NOMO-1 treated with dmso at 0.1 percent for 144 hours (cell line): ENCODE data around the gene C10orf105.

Experiments
- DNase-seq: peaks from one replicate; lab custom pipeline; 2025; ENCODE audit not compliant: unreplicated experiment; lab: John Stamatoyannopoulos, UW

The C10orf105 gene

DNA sequence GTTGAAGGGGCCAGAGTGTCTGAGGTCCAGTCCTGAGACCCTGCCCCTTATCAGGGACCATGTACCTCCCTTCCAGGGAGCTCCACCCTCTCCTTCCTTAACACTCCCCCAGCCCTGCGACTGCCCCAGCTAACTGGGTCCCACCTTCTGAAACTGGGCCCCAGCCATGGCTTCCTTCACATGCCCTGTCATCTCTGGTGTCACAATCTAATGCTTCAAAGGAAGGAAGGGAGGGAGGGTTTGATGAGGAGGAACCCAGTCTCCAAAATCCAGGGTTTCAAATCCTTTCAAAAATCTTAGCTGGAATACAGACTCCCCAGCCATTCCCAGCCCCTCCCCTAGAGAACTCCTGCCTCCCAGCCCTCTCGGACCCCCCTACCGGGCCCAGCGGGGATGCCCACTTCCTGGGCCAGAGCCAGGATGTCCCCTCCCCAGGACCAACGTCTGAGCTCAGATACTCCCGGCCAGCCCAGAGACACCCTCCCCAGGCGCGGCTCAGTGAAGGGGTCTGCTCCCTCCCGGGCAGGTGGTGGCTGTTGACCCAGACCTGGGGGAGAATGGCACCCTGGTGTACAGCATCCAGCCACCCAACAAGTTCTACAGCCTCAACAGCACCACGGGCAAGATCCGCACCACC lies 18.0 kb downstream of the C10orf105 start:
- no peak for DNase-seq

DNA sequence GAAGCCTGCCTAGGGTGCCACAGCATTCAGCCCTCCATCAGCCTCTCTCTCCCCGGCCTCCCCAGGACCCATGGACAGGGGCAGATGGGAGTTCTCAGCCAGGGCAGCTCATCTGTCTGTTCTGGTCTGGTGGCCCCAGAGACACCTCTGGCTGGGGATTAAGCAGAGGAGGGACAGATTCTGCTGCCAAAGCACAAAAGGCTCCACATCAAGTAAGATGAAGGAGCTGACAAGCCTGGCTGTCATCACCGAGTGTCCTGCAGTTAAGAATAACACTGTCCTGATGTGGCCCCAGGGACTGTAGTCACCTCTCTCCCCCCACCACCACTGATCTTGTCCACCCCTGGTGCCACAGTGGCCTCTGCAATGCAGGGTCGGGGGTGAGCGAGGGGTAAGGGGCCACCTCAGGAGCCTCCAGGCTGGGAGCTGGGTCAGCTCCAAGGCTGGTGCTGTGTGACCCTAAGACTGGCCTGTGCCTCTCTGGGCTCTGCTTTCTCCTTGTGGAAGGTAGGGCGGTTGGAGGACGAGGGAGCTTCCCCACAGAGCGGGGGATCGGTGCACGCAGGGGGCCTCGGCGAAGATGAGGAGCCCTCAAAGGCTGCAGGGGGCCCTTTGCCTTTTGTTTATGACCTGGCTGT lies 18.7 kb downstream of the C10orf105 start:
- DNase-seq, result no peak

DNA sequence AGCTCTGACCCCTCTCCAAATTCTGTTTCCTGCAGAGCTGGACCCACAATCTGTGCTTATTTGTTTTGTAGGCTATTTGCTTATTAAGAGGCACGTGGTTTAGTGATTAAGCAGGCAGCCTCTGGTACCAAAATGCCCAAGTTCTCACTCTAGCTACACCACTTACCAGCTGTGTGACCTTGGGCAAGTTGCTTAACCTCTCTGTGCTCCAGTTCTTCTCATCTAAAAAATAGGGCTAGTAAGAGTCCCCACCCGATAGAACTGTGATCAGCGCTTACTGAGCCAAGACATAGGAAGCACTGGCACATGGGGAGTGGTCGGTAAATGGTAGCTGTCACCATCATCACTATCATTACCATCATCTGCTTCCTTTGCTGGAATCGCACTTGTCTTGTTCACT lies 20.8 kb downstream of the C10orf105 start:
- DNase-seq, result no peak

DNA sequence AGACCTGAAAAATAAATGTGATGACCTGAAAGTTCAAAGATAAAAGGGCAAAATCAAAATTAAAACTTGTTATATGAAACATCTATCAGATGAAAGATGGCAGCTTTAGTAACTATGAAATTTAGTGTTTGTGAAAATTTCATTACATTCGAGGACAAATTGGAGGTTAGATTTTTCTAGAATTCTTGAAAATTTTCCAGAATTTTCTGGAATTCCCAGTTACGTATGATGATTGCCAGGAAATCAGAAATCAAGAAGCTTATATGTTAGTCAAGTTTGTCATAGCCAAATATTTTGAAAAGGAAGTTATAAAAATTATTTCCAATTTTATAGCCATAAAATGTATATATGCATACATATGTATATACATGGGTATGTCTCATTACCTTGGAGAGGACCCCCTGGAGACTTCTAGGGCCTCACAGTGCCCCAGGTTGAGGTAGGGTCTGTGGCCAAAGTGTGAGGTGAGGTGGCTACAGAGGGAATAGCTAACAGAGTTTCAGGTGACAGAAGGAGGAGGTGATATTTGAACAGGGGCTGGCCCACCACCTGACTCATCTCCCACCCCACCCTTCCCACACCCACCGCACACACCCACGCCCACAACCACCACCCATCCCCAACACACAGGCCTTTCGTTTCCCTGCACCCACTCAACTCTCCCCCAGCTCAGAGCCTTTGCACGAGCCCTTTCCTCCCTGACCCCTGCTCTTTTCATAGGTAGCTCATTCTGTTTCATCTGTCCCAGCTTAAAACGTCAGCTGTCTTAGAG lies 21.5 kb downstream of the C10orf105 start:
- no peak for DNase-seq

DNA sequence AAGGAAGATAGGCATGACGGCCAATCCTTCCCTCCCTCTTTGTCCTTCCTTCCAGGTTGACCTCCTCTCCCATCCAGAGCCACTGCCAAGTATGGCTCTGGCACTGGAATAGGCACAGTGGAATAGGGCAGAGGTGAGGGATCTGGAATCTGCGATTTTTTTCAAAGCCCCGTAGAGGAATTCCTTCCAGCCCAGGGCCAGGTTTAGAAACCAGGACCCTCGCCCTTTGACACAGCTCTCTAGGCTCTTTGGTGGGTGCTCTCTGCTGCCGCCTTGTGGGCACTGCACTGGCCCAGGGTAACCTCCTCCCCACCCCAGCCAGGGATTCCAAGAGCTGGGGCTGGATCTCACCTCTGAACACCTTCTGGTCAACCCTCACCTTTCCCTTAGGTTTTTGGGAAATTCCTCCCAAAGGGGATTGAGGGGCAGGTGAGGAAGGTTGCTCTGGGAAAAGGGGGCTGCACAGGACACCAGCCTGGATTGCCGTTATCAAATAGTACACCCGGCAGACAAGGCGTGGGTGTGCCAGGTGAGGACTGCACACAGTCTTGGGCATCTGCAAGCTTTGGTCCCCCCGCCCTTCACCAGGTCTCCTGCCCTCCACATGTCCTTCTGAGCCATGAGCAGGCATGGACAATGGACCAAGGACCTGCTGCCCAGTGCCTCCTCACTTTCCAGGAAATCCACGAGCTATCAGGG lies 22.8 kb downstream of the C10orf105 start:
- peak; percentile 13 for DNase-seq

DNA sequence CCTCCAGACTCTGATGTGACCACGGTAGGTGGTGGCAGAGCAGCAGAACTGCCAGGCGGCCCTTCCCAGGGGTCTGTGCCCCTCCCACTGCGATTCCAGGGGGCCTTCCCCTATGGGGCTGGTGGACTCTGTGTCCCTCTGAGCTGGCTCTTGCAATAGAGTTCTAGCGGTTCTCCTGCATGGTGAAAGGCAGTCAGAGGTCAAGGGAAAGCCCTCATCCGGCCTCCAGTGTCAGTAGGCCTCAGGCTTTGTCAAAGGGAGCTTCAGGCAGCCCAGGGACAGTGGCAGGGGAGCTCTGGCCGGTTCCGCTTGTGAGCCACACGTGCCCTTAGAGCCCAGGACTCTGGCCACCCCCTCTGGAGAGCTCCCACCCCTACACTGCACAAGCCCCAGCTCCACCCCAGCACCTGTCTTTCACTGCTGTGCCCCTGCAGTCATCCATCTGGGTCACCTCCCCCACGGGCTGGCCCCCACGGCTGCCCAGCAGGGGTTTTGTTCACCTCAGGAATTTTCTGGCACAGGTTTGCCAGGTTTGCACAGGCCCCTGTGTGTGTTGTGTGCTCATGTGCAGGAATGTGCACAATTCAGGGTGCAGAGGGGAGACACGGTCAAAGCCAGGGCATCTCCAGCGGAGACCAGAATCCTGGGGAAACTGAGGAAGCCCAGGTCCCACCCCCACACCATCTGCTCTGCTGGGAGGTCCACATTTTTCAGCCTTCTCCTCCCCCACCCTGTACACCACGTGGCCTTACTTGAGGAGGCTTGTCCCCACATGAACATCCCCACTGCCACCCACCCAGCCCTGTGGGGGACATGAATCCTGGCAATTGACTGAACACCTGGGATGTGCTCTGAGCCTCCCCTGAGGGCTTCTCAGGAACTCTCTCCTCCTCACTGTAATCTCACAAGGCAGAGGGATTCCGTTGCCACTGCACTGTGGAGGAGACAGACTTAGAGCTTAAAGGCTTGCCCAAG lies 23.8 kb downstream of the C10orf105 start:
- DNase-seq, result no peak

DNA sequence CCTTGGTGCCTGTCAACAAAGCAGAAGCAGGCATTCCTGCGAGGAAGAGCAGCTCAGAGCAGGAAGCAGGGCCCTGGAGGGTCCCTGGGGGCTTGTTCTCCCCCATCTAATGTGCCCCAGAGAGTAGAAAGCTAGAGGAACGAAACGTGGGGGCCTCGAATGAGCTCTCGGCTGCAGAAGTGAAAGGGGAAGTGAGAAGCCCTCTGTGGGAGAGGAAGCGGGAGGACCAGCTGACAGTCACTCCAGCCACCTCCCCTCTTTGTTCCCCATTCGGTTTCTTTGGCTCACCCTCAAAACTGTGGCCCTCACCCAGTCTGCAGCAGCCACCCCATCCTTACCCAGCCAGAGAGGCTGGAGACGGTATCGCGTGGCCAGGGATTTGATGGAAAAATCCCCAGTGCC lies 25.0 kb downstream of the C10orf105 start:
- peak; percentile 97 for DNase-seq

DNA sequence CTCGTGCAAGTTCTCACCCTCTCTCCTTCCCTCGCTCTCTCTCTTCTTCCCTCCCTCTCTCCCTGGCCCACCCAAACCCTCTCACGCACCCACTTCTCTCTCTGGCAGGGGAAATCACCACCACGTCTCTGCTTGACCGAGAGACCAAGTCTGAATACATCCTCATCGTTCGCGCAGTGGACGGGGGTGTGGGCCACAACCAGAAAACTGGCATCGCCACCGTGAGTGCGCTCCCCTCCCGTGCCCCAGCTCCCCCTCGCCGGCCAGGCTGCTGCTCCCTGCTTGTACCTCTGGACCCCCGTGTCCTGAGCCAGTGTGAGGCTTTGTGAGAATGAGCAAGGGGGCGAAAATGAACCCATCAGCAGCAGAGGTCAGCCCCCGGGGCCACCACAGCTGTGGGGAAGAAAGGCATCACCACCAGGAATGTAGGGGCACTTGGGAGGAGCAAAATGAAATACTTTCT lies 25.5 kb downstream of the C10orf105 start:
- no peak for DNase-seq

DNA sequence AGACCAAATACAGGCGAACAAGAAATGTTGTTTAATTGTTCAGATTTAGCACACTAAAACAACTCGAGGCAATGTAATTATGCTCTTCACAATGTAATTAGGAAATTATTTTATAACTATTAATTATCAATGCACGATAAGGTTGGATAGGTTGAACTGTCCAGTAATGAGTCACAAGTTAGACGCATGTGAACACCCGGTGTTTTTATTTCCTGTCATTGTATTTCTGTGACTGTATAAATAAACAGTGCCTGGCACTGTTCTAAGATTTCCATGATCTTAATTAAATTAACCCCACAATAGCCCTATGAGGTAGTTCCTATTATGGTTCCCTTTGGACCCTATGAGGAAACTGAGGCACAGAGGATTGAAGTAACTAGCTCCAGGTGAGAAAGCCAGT lies 26.2 kb downstream of the C10orf105 start:
- DNase-seq, result no peak

DNA sequence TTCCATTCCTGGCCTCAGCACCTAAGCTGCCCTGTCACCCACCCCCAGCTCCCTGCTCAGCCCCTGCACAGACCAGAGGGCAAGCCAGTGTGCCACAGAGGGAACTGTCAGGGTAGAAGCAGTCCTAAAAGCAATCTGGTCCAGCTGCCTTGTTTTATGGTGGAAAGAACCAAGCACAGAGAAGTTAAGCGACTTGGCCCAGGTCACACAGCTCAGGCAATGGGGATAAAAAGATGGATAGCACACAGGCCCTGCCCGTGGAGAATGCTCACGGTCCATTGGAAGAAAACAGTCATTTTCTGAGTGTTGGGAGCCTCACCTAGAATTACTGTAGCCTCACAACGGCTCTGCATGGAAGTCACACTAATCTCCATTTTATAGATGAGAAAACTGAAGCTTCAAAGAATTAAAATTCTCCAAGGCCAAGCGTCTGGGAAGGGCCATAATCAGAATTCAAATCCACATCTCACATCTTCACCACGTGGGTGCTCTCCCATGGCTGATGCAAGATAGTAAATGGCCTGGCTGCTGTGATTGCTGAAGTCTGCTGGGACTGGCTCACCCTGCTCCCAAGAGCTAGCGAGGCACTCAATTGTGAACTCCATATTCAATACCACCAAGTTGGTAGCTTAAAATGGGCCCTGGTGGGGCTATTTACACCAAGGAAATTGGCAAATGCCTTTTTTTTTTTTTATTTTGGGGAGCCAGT lies 26.8 kb downstream of the C10orf105 start:
- no peak for DNase-seq

DNA sequence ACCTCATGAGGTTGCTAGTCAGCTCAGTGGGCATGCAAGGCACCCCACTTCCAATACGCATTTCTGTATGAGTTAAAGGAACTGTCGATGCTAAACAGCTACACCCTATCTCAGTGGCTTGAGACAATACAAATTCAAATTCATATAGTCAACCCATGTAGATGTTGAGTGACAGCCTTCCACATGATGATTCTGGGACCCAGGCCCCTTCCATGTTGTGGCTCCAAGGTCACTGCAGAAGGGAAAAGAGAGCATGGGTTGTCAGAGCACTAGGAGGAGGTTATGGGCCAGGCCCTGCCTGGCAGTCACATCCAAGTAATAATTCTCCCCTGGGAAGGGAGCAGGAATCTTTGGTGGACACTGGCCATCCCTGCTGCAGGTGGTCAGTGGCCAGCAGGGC lies 28.2 kb downstream of the C10orf105 start:
- no peak for DNase-seq

DNA sequence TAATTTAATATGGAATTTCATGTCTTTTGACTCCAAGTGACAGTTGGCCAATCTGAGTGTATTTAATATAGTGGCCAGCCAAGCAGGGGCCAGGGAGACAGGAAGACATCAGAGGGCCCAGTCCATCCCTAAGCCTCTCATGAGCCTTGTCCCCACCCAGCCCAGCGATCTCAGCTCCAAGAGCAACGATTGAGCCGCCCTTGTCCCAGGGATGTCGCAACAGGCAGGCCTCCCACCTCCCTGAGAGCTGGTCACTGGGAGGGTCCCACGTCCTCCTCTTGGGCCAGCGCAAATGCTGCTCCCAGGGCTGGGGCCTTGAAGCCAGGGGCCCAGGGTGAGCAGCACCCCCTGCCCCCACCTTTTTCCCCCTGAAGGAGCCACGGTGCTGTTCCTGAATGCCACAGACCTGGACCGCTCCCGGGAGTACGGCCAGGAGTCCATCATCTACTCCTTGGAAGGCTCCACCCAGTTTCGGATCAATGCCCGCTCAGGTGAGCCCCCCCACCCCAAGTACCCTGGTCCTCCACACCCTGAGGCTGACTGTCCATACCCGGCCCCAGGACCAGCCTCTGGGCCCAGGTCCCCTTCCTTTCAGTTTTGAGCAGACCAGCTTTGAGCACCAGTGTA lies 29.4 kb downstream of the C10orf105 start:
- no peak for DNase-seq

DNA sequence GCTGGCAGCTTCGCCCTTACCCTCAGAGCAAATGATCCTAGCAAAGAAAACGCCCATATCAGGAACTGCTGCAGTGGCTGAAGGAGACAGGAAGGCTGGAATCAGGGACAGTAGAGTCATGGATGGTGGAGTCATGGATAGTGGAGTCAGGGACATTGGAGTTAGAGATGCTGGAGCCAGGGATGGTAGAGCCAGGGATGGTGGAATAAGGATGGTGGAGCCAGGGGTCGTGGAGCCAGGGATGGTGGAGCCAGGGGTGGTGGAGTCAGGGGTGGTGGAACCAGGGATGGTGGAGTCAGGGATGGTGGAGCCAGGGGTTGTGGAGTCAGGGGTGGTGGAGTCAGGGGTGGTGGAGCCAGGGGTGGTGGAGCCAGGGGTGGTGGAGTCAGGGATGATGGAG lies 31.3 kb downstream of the C10orf105 start:
- DNase-seq, result no peak

DNA sequence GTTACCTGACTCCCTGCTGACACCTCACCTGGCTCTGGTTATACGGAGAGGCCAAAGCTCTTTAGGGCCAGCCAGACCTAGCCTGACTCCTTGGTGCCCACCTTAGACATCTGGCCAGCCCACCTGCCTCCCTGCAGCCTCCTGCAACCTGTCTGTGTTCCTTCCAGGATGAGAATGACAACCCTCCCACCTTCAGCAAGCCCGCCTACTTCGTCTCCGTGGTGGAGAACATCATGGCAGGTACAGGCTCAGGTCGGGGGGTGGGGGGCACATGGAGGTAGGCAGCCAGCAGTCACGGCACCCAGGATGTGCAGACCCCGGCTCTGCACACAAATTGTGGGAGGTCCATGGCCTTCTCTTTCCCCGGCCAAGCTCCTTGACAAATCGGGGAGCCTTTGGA lies 32.1 kb downstream of the C10orf105 start:
- DNase-seq, result no peak

DNA sequence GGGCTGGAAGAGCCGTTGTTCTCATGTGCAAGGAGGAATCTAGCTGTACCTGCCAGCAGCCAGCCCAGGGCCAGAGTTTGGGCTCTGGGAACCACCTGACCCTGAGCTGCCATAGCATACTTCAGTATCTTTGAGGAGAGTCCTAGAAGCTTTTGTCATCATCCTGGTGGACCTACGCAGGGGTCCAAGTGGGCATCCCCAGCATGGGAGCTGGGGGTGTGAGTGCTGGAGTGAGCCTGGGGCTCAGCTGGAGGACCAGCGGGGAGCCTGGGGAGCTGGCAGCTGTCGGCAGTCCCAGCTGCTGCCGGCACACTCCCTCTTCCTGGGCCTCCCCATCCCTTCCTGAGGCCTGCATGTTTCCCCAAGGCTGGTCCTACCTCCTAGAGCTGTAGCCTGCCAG lies 32.5 kb downstream of the C10orf105 start:
- no peak for DNase-seq

DNA sequence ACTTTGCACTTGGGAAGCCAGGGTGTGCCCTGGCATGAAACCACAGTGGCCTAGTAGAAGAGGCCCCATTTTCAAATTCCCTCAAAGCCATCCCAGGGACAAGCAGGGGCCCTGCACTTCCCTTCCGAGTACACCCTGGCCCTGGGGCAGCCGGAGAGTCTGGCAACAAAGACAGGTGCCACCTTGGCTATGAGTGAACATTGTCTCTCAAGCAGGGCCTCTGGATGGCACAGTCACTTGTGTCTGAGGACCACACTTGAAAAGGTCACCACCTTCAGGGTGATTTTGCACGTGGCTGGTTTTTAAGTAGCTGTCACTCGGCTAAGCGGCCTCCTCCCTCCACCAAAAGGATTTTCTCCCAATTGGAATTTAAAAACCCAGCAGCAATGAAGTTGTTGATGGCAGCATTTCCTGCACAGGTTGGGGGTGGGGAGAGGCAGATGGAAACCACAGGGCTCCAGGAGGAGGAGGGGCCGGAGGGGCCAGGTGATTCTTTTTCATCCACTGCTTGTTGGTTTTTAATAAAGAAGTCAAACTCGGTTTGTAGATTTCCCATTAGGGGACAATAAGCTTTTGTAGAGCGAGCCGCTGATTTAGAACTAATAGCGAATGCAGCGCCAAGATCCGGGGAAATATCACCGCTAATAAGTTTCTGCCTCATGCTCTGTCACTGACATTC lies 33.9 kb downstream of the C10orf105 start:
- no peak for DNase-seq

DNA sequence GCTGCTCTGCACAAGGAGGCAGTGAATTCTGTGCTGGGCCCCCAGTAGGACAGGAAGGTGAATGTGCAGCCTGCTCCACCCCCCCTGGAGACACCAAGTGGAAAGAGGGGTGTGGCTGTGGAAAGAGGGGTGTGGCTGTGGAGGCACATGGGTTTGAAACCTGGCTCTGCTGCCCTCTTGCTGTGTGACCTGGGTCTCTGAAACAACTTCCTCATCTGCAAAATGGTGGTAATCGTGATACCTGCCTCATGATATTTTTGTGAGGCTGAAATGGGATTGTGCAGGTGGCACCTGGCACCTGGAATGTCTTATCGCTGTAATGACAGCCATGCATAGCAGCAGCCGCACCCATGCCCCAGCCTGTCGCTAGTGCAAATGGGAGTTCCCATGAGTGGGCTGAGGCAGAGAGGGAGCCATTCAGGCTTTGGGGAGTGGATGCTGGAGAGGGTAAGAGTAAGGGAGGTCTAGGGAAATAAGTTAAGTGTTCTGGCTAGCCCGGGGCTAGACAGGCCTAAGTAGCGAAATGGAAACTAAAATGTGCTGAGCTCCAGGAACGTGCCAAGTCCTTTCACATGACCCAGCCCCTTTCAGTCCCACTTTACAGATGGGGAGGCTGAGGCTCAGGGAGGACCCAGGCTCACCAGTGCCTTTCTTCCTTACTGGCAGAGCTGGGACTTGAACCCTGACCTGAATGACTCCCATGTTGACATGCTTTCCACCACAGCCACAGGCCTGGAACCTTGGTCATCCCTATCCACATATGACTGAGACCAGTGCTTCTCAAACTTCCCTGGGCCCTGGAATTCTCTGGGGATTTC lies 35.0 kb downstream of the C10orf105 start:
- no peak for DNase-seq

DNA sequence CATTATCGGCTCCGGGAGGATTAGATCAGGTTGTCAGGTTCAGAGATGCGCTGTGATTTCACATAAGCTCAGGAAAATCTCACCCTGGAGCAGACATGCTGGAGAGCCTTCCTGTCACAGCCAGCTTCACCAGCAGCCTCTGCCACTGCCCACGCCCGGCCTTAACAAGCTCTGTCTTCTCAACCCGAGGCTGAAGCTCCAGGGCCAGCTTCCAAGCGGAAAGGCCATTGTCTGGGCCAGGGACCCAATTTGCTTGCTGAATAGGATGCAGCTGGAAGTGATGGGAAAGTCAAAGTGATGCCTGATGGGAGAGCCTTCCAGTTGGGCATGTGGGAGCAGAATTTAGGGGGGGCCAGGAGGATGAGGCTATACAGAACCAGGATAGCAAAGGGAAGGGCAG lies 36.3 kb downstream of the C10orf105 start:
- no peak for DNase-seq
